SIG-M5 treated with dmso at 0.1 percent for 504 hours (cell line): Measurements from ENCODE around the gene LDB2.
"Not testable (repeated sequence)": the region's sequence is repeated elsewhere in the genome, so short reads cannot be mapped to it uniquely, and the experiment has no call there.

Experiments used
- DNase-seq: peaks from one replicate; lab custom pipeline; 2025; ENCODE audit not compliant: unreplicated experiment; lab: John Stamatoyannopoulos, UW

The LDB2 gene

GRCh38 chr4:16660656-16661055, 237.8 kb downstream of the LDB2 start:
- DNase-seq = no peak

- DNase-seq = no peak
Observed at GRCh38 chr4:16659694-16660093, 238.8 kb downstream of the LDB2 start.

- DNase-seq = no peak
Observed at GRCh38 chr4:16659079-16659478, 239.4 kb downstream of the LDB2 start.

GRCh38 chr4:16658183-16658582, 240.3 kb downstream of the LDB2 start:
- DNase-seq = no peak

- no peak for DNase-seq
Observed at GRCh38 chr4:16655111-16655510, 243.3 kb downstream of the LDB2 start.

GRCh38 chr4:16652732-16653305, 245.6 kb downstream of the LDB2 start:
- DNase-seq = no peak

GRCh38 chr4:16646459-16646858, 252.0 kb downstream of the LDB2 start:
- no peak for DNase-seq

- DNase-seq = no peak
Observed at GRCh38 chr4:16643893-16644292, 254.6 kb downstream of the LDB2 start.

- no peak for DNase-seq
Observed at GRCh38 chr4:16642897-16643296, 255.5 kb downstream of the LDB2 start.

GRCh38 chr4:16641971-16642370, 256.5 kb downstream of the LDB2 start:
- DNase-seq = no peak

- DNase-seq = no peak
Observed at GRCh38 chr4:16636912-16637630, 261.4 kb downstream of the LDB2 start.

GRCh38 chr4:16636304-16636703, 262.1 kb downstream of the LDB2 start:
- DNase-seq = no peak

- not testable (repeated sequence) for DNase-seq
Observed at GRCh38 chr4:16629274-16629673, 269.2 kb downstream of the LDB2 start.

GRCh38 chr4:16628835-16629234, 269.6 kb downstream of the LDB2 start:
- not testable (repeated sequence) for DNase-seq

GRCh38 chr4:16627999-16628398, 270.4 kb downstream of the LDB2 start:
- no peak for DNase-seq

- DNase-seq = no peak
Observed at GRCh38 chr4:16626945-16627344, 271.5 kb downstream of the LDB2 start.

GRCh38 chr4:16622826-16623225, 275.6 kb downstream of the LDB2 start:
- DNase-seq = no peak

- DNase-seq = no peak
Observed at GRCh38 chr4:16617435-16617834, 281.0 kb downstream of the LDB2 start.

GRCh38 chr4:16617011-16617410, 281.4 kb downstream of the LDB2 start:
- no peak for DNase-seq

- DNase-seq = no peak
Observed at GRCh38 chr4:16609170-16609758, 289.2 kb downstream of the LDB2 start.

GRCh38 chr4:16608611-16609125, 289.8 kb downstream of the LDB2 start:
- DNase-seq = no peak

GRCh38 chr4:16608123-16608522, 290.3 kb downstream of the LDB2 start:
- no peak for DNase-seq
